Loucy (cell line): ENCODE measurements around the gene PSMB5.

Experiments used
- EZH2phosphoT487 ChIP-seq: fragments of 200-600 bp; IDR thresholded peaks from 2 replicates; pipeline ENCODE4 v1.6.1; 2018; ENCODE audit warnings: antibody characterized with exemption, mild to moderate bottlenecking, moderate library complexity, borderline replicate concordance
- TF ChIP-seq, protein P1 (sequence below): fragments of 200-600 bp; sonication (generic); conservative IDR thresholded peaks from 2 replicates; pipeline ENCODE4 v1.5.1; 2014; ENCODE audit warnings: mild to moderate bottlenecking, antibody characterized with exemption, low read length

- TF ChIP-seq, protein P1, sequence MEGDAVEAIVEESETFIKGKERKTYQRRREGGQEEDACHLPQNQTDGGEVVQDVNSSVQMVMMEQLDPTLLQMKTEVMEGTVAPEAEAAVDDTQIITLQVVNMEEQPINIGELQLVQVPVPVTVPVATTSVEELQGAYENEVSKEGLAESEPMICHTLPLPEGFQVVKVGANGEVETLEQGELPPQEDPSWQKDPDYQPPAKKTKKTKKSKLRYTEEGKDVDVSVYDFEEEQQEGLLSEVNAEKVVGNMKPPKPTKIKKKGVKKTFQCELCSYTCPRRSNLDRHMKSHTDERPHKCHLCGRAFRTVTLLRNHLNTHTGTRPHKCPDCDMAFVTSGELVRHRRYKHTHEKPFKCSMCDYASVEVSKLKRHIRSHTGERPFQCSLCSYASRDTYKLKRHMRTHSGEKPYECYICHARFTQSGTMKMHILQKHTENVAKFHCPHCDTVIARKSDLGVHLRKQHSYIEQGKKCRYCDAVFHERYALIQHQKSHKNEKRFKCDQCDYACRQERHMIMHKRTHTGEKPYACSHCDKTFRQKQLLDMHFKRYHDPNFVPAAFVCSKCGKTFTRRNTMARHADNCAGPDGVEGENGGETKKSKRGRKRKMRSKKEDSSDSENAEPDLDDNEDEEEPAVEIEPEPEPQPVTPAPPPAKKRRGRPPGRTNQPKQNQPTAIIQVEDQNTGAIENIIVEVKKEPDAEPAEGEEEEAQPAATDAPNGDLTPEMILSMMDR, result no peak
- TF ChIP-seq EZH2phosphoT487, result no peak
These were observed 7.0 kb upstream of the PSMB5 start for GRCh38 chr14:23041729-23042128.
